K562 (cell line): Measurements from ENCODE around the gene MAP3K2. TPM values are rescaled to one million over a fixed set of nuclear protein-coding genes. Genes with fewer than 3 reads are reported as not detected.

Source experiments
- ATAC-seq: fragments of 200-7000 bp; cut with Tn5 transposase; 3 replicates; pipeline ENCODE4 v1.9.1; 2020; ENCODE audit warnings: moderate library complexity
- BruUV-seq: library from RNA; stranded (reverse); fragments of 400-500 nt; replicated peaks from 2 replicates; lab custom pipeline; 2021; lab: Mats Ljungman, UMichigan
- CTCF ChIA-PET: fragments of 300-600 bp; formaldehyde crosslinking; extraction: SDS; loops from one replicate; lab custom pipeline; 2021; ENCODE audit warnings: low intra/inter-chr PET ratio; lab: Yijun Ruan, JAX
- POLR2A ChIA-PET: fragments of 300-600, 350-650 bp; sonication (Branson Sonifier 250); formaldehyde crosslinking; extraction: SDS; loops from one replicate; lab custom pipeline; 2021; ENCODE audit warnings: antibody characterized with exemption, inconsistent platforms; lab: Yijun Ruan, JAX
- DNase-seq, 4 experiments: peaks; one replicate each; pipeline versions ENCODE4 v3.0.0 to v3.0.0-alpha.2; 2011 to 2018; ENCODE audit warnings: low spot score in 3 of 4, mixed read lengths in 3 of 4; ENCODE audit errors: extremely low read depth in 1 of 4
- FAIRE-seq: peaks from 2 replicates; lab custom pipeline; 2011; peaks lifted over from hg19 to GRCh38; lab: Jason Lieb, UNC
- H2AFZ ChIP-seq: 2 replicates; pipeline ENCODE4 v1.6.0; 2011; ENCODE audit warnings: low read depth, low read length, control low read depth, inconsistent platforms
- H3K27ac ChIP-seq: fragments of 200-600 bp; 3 replicates; pipeline ENCODE4 v1.8.0; 2011; ENCODE audit warnings: low read depth, mild to moderate bottlenecking, control low read depth, inconsistent platforms, low read length, moderate library complexity, mixed read lengths; ENCODE audit errors: extremely low read depth
- H3K27me3 ChIP-seq, 2 experiments: fragments of 300-600 bp in 1 of 2; 2 replicates in 1 of 2; 3 replicates in 1 of 2; pipeline versions ENCODE4 v1.6.0 to v1.8.0; 2011; ENCODE audit warnings: inconsistent platforms in 2 of 2, low read length in 2 of 2, mild to moderate bottlenecking in 1 of 2, mixed read lengths in 1 of 2, moderate library complexity in 1 of 2; ENCODE audit not compliant: control insufficient read depth in 2 of 2, insufficient read depth in 2 of 2
- H3K36me3 ChIP-seq: fragments of 300-600 bp; 3 replicates; pipeline ENCODE4 v1.8.0; 2011; ENCODE audit warnings: mild to moderate bottlenecking, low read length, inconsistent platforms; ENCODE audit not compliant: control insufficient read depth, insufficient read depth
- H3K4me1 ChIP-seq, 2 experiments: fragments of 200-600 bp in 1 of 2; replicated peaks in 1 of 2; 2 replicates in 1 of 2; 3 replicates in 1 of 2; pipeline versions ENCODE4 v1.5.1 to v1.8.0; 2011; ENCODE audit warnings: inconsistent platforms in 2 of 2, low read length in 2 of 2, mild to moderate bottlenecking in 1 of 2, mixed read lengths in 1 of 2, moderate library complexity in 1 of 2; ENCODE audit not compliant: control insufficient read depth in 2 of 2, insufficient read depth in 2 of 2
- H3K4me2 ChIP-seq: 2 replicates; pipeline ENCODE4 v1.6.1; 2011; ENCODE audit warnings: low read length, control low read depth, inconsistent platforms, mixed read lengths; ENCODE audit not compliant: insufficient read depth
- H3K4me3 ChIP-seq: fragments of 200-600 bp; sonication (generic), shearing (Covaris generic); 2 replicates; pipeline ENCODE4 v1.5.1; 2016; ENCODE audit warnings: control low read depth, inconsistent platforms
- H3K79me2 ChIP-seq: fragments of 200-600 bp; 3 replicates; pipeline ENCODE4 v1.8.0; 2011; ENCODE audit warnings: low read length, inconsistent platforms; ENCODE audit not compliant: control insufficient read depth, insufficient read depth
- H3K9ac ChIP-seq, 2 experiments: 2 replicates each; pipeline versions ENCODE4 v1.6.0 to v1.6.1; 2011; ENCODE audit warnings: low read depth in 2 of 2, low read length in 2 of 2, control low read depth in 1 of 2, inconsistent platforms in 1 of 2, mild to moderate bottlenecking in 1 of 2, mixed read lengths in 1 of 2; ENCODE audit not compliant: insufficient read depth in 1 of 2
- H3K9me1 ChIP-seq: one replicate; pipeline ENCODE4 v1.6.0; 2011; ENCODE audit warnings: inconsistent platforms, mild to moderate bottlenecking, low read length, moderate library complexity; ENCODE audit not compliant: control insufficient read depth, insufficient read depth
- H3K9me3 ChIP-seq: replicated peaks from 2 replicates; pipeline ENCODE4 v1.5.1; 2011; ENCODE audit warnings: low read depth, low read length, inconsistent platforms; ENCODE audit not compliant: control insufficient read depth, insufficient read depth
- H4K20me1 ChIP-seq: replicated peaks from 2 replicates; pipeline ENCODE4 v1.6.1; 2011; ENCODE audit warnings: low read length, inconsistent platforms, mixed read lengths; ENCODE audit not compliant: control insufficient read depth, insufficient read depth
- NFATC3 ChIP-seq: fragments of 450-650 bp; IDR thresholded peaks from 2 replicates; pipeline ENCODE4 v1.6.1; 2017; ENCODE audit warnings: mild to moderate bottlenecking
- NR2F6 ChIP-seq: fragments of 450-650 bp; formaldehyde crosslinking; IDR thresholded peaks from 2 replicates; pipeline ENCODE4 v1.4.0; 2020; ENCODE audit warnings: mild to moderate bottlenecking
- SAFB2 ChIP-seq: fragments of 200-400 bp; formaldehyde crosslinking; IDR thresholded peaks from 2 replicates; pipeline ENCODE4 v1.6.1; 2018; ENCODE audit warnings: borderline replicate concordance, low read length, low read depth, moderate library complexity; ENCODE audit not compliant: severe bottlenecking
- ZNF316 ChIP-seq: fragments of 450-650 bp; IDR thresholded peaks from 2 replicates; pipeline ENCODE4 v1.6.1; 2016
- ZSCAN29 ChIP-seq: fragments of 450-650 bp; IDR thresholded peaks from 2 replicates; pipeline ENCODE4 v1.6.1; 2017
- WGBS: fragments of 100-300 bp; shearing (Covaris generic); methylation state at CpG from one replicate; pipeline ENCODE4 v1.1.6; 2016; ENCODE audit warnings: low coverage, mixed read lengths; ENCODE audit not compliant: insufficient coverage; ENCODE audit errors: missing lambda C conversion rate; 5-methylcytosine and 5-hydroxymethylcytosine counted together
- in situ Hi-C: fragments of 300-500 bp; cut with MboI; formaldehyde crosslinking; loops from 4 replicates; pipeline ENCODE4 v1.15.0; 2018; ENCODE audit warnings: inconsistent platforms, mixed read lengths
- intact Hi-C: fragments of 100-400 bp; cut with micrococcal nuclease; formaldehyde crosslinking; loops from 2 replicates; pipeline ENCODE4 v1.14.2; 2022
- polyA plus RNA-seq, 8 experiments: library from polyadenylated mRNA; depleted of rRNA in 4 of 8; stranded (reverse) in 5 of 8; unstranded in 3 of 8; fragments of >200 nt; fragmentation: Nextera tagmentation in 2 of 8; fragmentation: Illumina TruSeq in 1 of 8; extraction: Ambion mirVana in 2 of 8; extraction: Trizol in 1 of 8; gene quantifications; 2 replicates each; pipeline versions ENCODE4 v1.2.1 to v1.2.3, GENCODE V29; 2011 to 2014; ENCODE audit warnings: inconsistent platforms in 1 of 8, missing spikeins in 1 of 8
- total RNA-seq, 7 experiments: library from RNA; depleted of rRNA in 6 of 7; stranded (reverse); fragments of >200 nt in 6 of 7; fragmentation: Illumina TruSeq in 2 of 7; extraction: Trizol in 2 of 7; gene quantifications; 2 replicates each; pipeline versions ENCODE4 v1.2.1 to v1.2.3, GENCODE V29; 2011 to 2021; ENCODE audit warnings: low replicate concordance in 1 of 7
- TF ChIP-seq, protein P1 (sequence below): fragments of 250-450 bp; sonication (Bioruptor Pico); IDR thresholded peaks from 2 replicates; pipeline ENCODE4 v1.8.0; 2022; ENCODE audit warnings: moderate library complexity, mild to moderate bottlenecking, inconsistent platforms
- TF ChIP-seq, protein P2 (sequence below): fragments of 450-650 bp; IDR thresholded peaks from 2 replicates; pipeline ENCODE4 v1.6.1; 2016; ENCODE audit warnings: antibody characterized with exemption

The MAP3K2 gene
- total and polyA plus RNA-seq, 9 of the 15 experiments (the other 6 are each of a cell fraction or from before 2014, with no cell fraction given): 1.2 to 14.2 (median 5.7) TPM

DNA sequence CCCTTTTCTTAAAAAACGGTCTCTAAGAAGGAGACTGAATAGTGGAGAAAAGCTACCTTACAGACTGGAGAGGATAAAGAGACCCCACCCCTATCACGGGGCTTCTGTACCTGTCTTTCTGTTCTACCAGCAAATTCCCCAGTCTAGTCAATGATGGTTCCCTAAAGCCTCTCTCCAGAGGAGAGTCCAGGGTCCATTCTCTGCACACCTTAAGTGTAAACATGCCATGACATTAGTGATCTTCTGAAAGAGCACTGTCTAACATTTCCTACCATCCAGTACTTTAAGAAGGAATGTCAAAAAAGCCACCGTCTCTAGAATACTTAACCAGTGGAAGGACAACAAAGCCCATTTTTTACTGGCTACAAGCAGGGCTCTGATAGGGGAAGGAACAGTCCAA lies 76.8 kb downstream of the MAP3K2 start (continued):
- TF ChIP-seq SAFB2: no peak
- no peak for TF ChIP-seq NFATC3
- no peak for TF ChIP-seq NR2F6 (CRISPR knock-in tag)
- TF ChIP-seq ZSCAN29: no peak
- TF ChIP-seq, protein P1, sequence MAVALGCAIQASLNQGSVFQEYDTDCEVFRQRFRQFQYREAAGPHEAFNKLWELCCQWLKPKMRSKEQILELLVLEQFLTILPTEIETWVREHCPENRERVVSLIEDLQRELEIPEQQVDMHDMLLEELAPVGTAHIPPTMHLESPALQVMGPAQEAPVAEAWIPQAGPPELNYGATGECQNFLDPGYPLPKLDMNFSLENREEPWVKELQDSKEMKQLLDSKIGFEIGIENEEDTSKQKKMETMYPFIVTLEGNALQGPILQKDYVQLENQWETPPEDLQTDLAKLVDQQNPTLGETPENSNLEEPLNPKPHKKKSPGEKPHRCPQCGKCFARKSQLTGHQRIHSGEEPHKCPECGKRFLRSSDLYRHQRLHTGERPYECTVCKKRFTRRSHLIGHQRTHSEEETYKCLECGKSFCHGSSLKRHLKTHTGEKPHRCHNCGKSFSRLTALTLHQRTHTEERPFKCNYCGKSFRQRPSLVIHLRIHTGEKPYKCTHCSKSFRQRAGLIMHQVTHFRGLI (CRISPR knock-in tag): no peak

DNA sequence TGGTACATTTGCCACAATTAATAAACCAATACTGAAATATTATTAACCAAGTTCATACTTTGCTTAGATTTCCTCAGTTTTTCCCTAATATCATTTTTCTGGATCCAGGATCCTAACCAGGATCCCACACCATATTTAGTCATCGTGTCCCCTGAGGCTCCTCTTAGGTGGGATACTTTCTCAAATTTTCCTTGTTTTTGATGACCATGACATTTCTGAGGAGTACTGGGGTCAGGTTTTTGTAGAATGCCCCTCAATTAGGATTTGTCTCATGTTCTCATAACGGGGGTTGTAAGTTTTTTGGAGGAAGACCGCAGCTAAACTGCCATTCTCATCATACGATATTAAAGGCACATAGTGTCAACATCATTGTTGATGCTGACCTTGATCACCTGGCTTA lies 78.3 kb downstream of the MAP3K2 start:
- ATAC-seq (no peak), DNase-seq (no peak), FAIRE-seq (no peak)
- TF ChIP-seq, protein P2, sequence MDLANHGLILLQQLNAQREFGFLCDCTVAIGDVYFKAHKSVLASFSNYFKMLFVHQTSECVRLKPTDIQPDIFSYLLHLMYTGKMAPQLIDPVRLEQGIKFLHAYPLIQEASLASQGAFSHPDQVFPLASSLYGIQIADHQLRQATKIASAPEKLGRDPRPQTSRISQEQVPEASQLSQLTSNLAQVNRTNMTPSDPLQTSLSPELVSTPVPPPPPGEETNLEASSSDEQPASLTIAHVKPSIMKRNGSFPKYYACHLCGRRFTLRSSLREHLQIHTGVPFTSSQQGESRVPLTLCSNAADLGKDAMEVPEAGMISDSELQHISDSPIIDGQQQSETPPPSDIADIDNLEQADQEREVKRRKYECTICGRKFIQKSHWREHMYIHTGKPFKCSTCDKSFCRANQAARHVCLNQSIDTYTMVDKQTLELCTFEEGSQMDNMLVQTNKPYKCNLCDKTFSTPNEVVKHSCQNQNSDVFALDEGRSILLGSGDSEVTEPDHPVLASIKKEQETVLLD: no peak
- TF ChIP-seq ZNF316: 0 out of 2 replicates have a peak, but pooled peaks have one; percentile 24
- Histone ChIP-seq H3K9me1 (no peaks in the 10 kb centered on the region), H3K4me1 (no peaks in the 10 kb centered on the region), H3K9me3 (no peaks in the 10 kb centered on the region), H3K4me2 (no peak overlapping the region), H4K20me1 (no peaks in the 10 kb centered on the region), H3K27ac (no peak overlapping the region), H3K4me3 (no peak overlapping the region), H3K27me3 (no peaks in the 10 kb centered on the region), H3K36me3 (peaks cover 55% of the 10 kb centered on the region), H3K79me2 (no peaks in the 10 kb centered on the region), H2AFZ (no peak overlapping the region), H3K9ac (no peak overlapping the region)
- BruUV-seq: no TSS peak
- intact Hi-C loops (no loop called here), in situ Hi-C loops (no loop called here)
- 79% methylated on average over 4 of the region's 4 CpGs for WGBS
- CTCF ChIA-PET: no interaction called here
- POLR2A ChIA-PET: interaction anchor here (1.1 kb wide), 1 partner anchor 15 kb away, joined by 3 read pairs; the partner anchor contains the start of gene ERCC3
